ENCODE measurements around the gene MYL3.

DNA sequence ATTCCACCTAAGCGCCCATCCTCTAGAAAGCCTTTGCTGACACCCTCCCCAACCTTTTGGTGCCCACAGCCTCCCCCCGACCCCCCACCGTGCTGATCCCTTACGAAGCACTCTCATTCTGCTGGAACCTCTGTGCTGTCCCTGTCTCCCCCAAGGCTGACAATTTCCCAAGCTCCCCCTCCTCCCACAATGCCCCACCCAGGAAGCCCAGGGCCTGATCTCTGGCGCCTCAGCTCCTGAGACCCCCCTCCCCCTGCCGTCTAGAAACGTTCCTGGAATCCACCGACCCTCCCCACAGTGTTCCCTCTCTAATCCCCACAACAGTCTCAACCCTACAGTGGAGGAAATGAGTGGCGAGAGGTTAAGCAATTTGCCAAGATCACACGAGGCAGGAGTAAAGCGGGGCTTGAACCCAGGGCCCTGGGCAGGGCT lies 18.3 kb downstream of the MYL3 start:
- no peak for TF ChIP-seq ZNF274 (IDR thresholded peaks at IDR 0.05; ENCODE audit: low read depth, low read length)
- TF ChIP-seq SUZ12 (IDR thresholded peaks at IDR 0.05; ENCODE audit: extremely low read depth, insufficient read depth, insufficient read length) = no peak
- no peak for TF ChIP-seq YY1 (IDR thresholded peaks at IDR 0.05; ENCODE audit: insufficient read depth, insufficient read length)
